ENCODE measurements around the gene SNAPC1.
"Not testable (repeated sequence)": the region's sequence is repeated elsewhere in the genome, so short reads cannot be mapped to it uniquely, and the experiment has no call there.

The SNAPC1 gene

DNA sequence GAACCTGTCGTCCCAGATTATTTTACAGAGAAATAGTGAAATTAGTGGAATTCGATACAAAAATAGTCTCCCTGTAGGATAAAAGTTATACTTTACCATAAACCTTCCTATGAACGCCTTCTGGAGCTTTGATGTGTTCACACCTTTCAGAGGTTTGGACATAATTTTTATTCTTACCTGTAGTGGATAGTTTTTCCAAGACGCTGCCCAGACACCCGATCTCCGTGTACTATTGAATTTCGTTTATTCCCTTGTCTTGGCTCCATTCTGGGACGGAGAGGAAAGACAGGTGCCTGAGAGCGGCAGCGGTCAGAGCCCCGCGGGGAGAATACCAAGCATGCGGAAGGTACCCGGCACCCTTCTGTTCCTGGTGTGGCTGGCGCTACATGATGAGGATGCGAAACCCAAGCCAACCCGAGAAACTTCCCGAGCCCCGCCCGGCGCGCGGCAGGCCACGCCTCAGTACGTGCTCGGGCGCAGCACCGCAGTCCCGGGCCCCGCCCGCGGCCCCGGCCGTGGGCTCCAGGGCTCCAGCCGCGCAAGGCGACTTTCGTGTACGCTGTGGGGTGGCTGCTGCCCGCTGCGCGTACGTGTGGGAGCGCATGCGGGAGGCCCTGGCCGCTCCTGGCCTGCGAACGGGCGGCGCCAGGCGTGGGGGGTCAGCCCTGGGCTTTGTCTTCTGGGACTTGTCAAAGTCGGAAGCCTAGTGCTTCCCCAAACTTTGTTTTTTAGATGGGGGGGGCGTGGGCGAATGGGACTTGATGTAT, 11.3 kb upstream of the SNAPC1 start:
- DNase-seq: peak; percentile 92

DNA sequence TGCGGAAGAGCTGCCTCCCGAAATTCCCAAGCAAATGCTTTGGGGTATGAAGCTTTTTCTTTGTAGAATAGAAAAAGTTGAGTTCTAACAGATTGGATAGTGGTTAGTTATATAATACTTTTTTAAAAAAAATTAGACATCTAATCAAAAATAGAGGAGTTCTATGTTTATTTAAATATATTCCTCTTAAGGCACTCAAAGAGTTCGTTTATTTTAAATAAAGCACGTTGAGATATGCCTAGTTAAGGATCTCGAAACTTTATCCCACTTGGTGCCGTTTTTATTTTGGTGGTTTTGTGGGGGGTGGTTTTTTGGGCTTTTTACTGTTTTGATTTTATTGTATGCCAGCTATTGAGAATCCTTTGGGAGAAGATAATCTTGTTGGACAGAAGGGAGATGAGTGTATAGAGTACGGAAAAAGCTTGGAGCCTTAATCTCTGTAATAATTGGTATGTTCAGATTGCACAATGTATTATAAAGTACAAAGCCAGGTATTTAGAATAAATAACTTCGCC, 10.7 kb upstream of the SNAPC1 start:
- no peak for DNase-seq

DNA sequence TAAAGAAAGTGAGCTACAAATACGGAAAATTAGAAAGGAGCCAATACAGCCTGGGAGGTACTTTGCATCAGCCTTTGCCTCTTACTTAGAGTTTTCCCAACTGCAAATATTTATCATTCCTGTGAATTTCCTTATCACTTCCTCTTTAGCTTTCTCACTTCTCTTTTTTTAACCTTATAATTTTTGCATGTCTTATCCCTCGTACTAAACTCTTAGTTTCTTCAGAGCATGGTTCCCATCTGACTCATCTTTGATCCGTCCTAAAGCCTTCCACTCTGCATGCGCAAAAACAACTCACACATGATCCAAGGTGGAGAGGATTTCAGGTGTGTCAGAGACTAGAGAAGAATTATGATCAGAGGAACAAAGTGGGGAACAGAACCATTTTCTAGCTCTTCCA, 9.6 kb upstream of the SNAPC1 start:
- DNase-seq: peak; percentile 63 to 82

DNA sequence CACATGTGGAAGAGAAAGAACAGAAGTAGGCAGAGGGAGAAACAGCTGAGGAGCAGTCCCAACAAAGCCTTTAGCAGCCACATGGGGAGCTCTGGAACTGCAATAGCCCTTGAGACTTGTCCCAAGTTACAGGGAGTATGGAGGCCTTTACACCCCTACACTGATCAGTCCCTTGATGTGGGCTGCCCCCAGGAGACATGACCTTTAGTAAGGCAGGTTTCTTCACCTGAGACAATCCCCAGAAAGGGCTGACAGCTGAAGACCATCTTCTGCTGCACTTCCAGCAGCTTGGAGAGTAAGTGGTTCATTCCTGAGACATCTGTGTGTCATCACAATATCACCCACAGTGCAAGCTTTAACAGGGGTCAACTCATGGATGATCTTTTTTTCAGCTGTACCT, 8.6 kb upstream of the SNAPC1 start:
- DNase-seq: no peak

DNA sequence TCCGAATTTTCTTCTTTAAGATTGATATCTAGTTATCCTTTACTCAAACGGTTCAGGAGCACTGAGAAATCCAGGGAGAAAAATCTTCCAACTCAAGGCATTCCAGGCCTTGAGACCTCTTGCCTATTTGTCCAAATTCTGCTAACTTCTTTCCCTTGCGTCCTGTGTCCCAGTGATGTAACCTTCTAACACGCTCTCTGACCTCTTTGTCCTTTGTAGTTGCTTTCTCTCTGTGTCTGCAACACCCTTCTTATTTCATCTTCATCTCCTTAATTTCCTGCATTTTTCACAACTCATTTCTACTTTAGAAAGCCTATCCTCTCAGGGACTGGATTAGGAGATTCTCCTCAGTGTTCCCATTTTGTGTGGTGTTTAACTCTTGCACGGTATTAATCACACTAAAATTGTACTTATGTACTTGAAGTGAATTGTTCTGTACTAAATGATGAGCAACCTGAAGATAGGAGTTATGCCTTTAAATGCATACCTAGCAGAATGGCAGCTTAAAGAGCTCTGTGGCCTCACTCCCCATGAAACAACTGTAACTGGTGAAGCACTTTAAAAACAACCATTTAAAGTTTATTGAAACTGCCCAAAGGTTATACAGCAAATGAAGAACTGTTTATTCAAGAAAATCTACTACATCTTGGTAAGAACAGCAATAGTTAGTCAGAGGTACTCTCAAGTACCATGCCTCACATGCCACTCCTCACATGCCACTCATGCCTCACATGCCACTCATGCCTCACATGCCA, 7.4 kb upstream of the SNAPC1 start:
- DNase-seq: no peak

DNA sequence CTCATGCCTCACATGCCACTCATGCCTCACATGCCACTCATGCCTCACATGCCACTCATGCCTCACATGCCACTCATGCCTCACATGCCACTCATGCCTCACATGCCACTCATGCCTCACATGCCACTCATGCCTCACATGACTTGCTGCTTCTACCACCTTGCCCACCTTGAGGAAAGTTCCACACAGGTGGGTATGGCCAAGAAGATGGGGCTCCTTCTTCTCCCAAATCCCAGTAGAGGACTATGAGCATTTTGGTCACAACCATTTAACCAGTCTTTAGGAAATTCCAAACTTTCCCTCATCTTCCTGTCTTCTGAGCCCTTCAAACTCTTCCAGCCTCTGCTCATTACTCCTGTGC, 6.9 kb upstream of the SNAPC1 start:
- not testable (repeated sequence) for DNase-seq

DNA sequence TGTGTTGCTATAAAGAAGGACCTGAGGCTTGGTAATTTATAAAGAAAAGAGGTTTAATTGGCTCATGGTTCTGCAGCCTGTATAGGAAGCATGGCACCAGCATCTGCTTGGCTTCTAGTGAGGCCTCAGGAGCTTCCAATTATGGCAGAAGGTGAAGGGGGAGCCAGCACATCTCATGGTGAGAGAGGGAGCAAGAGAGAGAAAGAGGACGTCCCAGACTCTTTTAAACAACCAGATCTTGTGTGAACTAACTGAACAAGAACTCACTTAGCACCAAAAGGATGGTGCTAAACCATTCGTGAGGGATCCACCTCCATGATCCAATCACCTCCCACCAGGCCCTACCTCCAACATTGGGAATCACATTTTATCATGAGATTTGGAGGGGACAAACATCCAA, 6.1 kb upstream of the SNAPC1 start:
- DNase-seq: no peak

DNA sequence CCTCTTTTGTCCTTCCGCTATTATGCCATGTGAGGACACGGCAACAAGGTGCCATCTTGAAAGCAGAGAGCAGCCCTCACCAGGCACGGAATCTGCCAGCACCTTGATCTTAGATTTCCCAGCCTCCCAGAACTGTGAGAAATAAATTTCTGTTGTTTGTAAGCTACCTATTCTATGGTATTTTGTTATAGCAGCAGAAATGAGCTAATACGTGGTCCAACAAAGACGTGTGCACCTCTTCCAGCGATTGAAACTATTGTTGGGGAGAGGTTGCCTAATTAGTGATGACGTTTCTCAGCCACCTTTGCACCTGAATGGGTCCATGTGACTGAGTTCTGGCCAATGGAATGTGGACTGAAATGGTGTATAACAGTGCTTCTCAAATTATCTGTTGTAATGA, 2.3 kb upstream of the SNAPC1 start:
- no peak for DNase-seq

DNA sequence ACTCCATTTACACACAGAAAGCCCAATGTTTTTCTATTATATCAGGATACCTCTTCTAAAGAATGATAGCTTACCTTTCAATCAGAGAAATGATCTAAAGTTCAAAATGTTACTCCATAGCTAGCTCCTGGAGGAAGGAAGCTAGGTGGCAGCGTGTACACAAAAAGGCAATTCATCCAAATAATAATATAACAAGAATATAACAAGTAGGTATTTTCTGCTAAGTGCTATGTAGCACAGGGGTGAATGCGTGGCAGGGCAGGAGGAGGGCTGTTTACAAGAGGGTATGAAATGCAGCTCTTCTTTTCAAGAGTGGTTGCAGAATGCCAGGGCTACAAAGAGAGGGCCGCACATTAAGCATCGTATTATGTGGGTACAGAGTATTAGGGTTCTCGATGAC, 663 bp upstream of the SNAPC1 start:
- no peak for DNase-seq

DNA sequence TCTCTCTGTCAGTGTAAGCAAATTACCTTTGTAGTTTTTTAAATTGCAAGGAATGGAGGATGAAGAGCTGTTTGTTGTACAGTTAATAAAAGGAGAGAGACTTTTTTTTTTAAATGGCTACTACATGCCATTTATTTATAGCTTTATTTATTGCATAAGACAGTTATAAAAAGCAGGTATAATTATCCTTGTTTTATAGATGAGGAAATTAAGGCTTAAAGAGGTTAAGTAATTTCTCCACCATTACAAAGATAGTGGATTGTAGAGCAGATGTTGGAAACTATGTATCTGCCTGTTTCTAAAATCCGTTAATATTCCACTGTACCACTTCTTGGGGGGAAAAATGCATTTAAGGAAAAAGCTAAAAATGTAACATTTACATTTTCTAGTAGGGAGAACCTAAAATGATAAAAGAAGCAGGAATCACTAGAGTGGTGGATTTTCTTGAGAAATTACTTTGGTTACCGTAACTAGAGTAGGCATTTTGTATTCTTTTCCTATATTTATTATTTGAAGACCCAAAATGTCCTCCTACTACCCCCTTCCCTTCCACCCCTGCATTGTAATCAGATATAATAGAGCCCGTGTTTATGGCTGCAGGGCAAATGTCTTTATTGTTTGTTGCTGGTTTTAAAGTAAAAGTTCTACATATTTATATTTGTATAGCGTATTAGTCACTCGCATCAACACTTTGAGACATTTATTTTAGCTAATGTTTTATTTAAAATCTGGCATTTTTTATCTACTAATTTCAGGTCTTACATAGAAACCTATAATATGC, 2.3 kb downstream of the SNAPC1 start:
- DNase-seq: no peak

DNA sequence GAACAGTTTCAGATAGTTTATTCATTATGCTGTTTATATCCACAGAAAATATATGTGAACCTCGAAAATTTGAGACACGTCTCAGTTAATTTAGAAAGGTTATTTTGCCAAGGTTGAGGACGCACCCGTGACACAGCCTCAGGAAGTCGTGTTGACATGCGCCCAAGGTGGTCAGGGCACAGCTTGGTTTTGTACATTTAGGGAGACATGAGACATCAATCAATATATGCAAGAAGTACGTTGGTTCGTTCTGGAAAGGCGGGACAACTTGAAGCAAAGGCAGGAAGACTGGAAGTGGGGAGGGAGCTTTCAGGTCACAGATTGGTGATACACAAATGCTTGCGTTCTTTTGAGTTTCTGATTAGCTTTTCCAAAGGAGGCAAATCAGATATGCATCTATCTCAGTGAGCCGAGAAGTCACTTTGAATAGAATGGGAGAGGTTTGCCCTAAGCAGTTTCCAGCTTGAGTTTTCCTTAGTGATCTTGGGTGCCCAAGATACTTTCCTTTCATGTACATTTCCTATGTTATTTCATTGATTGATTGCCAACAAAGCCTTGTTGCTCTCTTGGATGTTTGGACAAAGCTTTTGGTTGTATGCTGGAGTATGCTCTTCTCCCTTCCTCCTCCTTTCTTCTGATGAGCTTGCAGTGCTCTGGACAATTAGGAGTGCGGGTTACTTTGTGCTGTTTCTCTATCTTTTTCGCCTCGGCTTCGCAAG, 3.2 kb downstream of the SNAPC1 start:
- no peak for DNase-seq

DNA sequence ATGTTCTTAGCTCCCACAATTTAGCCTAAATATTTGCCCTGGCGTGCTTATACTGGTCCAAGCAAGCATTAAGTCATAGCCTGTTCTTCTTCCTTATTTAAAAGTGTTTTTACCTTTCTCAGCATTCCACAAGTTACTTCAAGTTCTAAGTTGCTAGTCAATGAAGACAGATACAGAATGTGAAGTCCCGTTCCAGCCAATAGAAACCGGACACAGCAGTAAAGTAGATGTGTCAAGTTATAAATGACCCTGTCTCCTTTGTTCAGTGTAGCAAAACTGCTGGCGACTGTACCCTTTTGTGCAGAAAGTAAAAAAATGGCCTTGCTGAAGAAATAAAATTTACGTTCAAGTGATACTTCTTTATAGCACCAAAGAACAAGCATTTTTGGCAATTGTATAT, 3.9 kb downstream of the SNAPC1 start:
- DNase-seq: no peak

DNA sequence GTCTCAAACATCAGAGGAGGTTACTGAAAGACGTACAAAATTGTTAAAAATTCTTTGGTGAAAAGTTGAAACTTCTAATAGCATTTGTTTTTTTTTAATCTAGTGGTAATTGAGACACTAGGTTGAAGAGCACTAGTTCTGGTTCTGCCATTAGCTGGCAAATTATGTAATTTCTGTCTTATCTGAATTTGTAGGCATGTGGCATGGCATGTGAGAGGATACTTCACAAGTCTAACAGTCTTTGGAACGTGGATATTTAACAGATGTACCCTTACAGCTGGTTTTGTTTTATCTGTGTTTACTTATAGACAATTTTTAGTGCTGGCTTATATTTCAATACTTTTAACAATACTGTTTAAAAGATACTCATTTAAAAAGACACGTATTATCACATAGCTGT, 6.0 kb downstream of the SNAPC1 start:
- no peak for DNase-seq

DNA sequence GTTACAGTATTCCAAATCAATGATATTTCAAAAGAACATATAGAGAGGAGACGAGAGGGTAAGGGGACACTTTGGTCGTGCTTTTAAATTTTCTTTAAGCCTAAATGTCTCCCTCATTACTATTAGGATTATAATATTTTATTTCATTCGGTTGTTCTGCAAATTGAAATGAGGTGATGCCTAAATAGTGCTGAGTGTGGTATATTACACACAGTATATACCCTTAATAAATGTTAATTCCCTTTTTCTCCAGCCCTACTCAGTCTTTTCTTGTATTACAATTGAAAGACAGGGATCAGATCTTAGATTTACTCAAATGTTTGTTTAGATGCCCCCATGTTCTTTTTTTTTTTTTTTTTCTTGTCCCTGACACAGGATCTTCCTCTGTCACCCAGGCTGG, 7.7 kb downstream of the SNAPC1 start:
- no peak for DNase-seq

DNA sequence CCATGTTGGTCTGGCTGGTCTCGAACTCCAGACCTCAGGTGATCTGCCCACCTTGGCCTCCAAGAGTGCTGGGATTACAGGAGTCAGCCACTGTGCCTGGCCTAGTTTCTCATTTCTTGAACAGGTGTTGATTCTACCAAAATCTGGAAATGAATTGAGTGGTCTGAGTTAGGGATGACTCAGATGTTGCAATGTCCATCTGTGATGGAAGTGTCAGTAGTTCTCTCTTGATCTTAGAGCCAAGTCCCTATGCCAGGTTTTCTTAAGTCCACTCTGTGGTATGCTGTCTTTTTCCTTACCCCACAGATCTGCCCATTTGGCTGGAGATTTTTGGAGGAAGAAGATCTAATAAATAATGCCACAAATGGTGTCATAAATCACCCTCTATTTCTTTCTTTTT, 12.6 kb downstream of the SNAPC1 start:
- DNase-seq: no peak

DNA sequence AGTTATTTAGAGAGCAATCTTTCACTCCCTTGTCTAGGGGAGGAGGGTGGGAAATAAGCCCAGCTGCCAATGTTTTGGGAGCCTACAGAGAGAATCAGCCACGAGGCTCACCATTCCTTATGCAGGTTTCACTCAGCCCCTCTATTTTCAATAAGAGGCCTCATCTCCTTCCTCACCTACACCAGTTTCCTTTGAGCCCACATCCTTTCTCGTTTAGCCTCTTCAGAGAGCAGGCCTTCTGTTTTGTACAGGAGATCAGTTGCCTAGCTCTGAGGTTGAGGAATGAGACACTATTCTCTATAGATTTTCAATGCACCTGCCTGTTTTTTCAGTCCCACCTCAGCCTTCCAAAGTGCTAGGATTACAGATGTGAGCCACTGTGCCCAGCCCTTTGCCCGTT, 17.9 kb downstream of the SNAPC1 start:
- no peak for DNase-seq

DNA sequence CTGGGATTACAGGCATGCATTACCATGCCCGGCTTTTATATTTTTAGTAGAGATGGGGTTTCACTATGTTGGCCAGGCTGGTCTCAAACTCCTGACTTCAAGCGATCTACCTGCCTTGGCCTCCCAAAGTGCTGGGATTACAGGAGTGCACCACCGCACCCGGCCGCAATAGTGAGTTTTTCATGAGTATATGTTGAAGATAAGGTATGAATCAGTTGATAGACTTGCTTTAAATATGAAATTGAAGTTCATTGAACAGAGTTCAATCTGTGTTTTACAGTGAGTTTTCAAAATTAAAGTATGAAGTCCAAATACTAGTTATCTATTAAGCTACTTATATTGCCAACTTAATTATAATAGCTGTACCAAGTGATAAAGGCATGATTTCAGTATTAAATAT, 35.1 kb downstream of the SNAPC1 start:
- DNase-seq: no peak

DNA sequence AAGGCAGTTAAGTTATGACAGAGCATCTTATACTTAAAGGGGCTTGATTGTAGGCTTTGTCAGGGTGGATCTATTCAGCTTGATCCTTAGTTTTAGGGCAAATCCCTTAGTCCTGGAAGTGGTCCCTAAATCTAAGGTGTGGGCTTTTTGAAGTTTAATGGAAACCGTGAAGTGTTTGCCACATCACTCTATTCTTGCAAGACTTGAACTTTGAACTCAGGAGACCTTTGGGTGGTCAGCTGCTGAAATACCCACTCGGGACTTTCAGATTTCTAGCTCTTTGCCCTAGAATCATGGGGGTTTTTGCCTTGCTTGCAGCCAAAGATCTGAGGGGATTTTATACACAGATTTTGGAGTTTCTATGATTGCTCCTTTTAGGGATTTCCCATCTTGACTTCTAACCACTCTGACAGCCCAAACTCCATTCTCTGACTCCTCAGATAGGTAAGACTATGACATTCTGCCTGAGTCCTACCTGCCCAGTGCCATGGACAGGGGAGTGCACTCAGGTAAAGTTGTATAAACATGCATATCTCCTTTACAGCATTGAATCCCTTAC, 39.9 kb downstream of the SNAPC1 start:
- DNase-seq: peak; percentile 51 to 75

DNA sequence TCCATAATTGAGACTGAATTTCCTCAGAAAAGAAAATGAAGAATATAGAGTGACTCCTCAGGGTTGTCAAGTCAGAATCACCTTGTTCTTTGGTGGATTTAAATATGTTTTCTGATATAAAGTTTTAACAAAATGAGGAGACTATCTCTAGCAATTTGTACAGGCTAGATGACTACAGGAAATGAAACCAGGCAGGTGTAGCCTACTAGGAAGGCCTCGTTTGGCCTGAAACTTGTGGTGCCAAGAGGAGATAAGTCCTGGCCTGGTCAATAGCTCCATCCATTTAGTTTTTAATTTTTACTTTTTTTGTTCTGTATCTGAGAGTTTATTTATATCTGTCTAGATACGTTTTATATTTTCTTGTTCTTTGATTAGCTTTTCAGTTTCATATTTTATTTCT, 41.5 kb downstream of the SNAPC1 start:
- DNase-seq: no peak

DNA sequence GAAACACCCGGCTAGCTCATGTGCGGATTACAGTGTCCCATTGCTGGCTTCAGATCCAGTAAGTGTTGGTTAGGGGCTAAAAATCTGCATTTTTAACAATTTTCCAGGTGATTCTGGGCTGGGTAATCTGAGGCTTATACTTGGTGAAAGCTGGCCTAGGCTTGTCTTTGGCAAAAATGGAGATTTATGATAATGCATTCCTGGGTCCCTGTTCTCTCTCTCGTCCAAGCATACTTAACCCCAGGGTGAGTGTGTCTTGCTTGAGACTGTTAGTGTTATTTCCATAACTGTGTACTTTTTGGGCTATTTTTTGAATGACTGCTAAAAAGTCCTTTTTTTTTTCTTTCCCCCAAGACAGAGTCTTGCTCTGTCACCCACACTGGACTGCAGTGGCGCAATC, 43.2 kb downstream of the SNAPC1 start:
- DNase-seq: peak in 1 of 2 donors; percentile 2

DNA sequence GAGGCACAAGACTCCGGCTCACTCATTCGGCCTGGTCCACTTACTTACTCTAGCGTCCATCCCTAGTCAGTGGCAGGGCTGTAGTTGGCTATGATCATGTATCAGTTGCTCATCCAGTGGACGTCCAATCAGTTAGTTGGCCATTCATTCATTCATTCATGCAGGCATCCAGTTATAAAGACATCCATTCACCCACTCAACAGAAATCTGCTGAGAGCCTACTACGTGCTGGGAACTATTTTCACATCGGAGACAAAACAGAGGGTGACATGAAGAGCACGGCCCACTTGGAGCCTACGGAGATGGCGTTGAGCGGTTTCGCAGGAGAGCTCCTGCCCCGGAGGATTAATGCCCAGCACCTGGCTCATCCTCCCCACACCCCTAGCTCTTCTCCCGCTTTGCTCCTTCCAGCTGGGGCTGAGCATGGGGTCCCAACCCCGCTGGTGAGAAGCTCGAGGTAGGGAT, 49.7 kb downstream of the SNAPC1 start:
- no peak for DNase-seq

DNA sequence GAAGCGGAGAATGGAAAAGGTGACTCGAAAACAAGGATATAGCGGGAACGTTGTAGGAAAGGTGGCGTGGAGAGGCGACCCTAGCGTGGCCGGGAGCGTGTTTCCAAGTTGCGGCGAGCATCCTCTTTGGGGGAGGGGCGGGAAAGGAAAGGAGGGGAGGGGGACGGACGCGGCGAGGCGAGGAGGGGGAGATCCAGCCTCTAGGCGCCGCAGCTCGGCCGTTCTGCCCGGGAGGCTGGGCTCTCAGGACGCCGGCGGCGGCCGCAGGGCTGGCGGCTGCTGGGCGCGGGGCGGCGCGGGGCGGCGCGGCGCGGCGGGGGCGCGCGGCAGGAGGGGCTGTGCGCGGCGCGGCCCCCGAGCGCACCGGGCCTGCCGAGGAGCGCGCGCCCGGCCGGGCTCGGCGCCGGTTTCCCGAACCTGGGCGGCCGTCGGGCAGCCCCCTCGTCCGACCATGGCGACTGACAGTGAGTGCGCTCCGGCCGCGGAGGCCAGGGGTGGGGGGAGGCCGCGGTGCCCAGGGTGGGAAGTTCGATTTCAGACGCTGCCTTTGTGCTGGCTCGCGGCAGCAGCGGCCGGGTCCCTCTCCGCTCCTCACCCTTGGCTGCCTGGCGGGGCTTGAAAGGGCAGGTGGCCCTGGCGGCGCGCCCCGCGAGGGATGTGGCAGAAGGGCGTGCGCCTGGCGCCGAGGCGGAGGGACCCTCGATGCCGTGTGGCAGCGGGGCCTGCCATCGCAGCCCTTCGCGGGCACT, 50.3 kb downstream of the SNAPC1 start, which contains the start of gene SYT16:
Gene SYT16 (plus strand): TSS at position 357 of the 749 bp plus-strand sequence.
- no peak for DNase-seq
